ES-I3 (cell line): ENCODE data around the gene LIX1.
"Not testable (repeated sequence)": the region's sequence is repeated elsewhere in the genome, so short reads cannot be mapped to it uniquely, and the experiment has no call there.

Source experiments
- H3K36me3 ChIP-seq: 2 replicates; pipeline ENCODE4 v1.6.1; 2013; ENCODE audit warnings: mild to moderate bottlenecking, low read length, control low read depth, moderate library complexity; ENCODE audit not compliant: insufficient read depth
- H3K4me1 ChIP-seq: 2 replicates; pipeline ENCODE4 v1.6.1; 2013; ENCODE audit warnings: mild to moderate bottlenecking, control low read depth, low read length; ENCODE audit not compliant: insufficient read depth
- H3K9ac ChIP-seq: 2 replicates; pipeline ENCODE4 v1.6.1; 2013; ENCODE audit warnings: low read depth, mild to moderate bottlenecking, low read length, moderate library complexity
- H3K9me3 ChIP-seq: 2 replicates; pipeline ENCODE4 v1.6.1; 2013; ENCODE audit warnings: mild to moderate bottlenecking, low read length, moderate library complexity; ENCODE audit not compliant: control insufficient read depth, insufficient read depth

The LIX1 gene

GRCh38 chr5:97088774-97089148 is 53.6 kb downstream of the LIX1 start:
- Histone ChIP-seq H3K9ac (no peak overlapping the region), H3K9me3 (no peaks in the 10 kb centered on the region; the same call in 1 of the 2 replicates)

DNA sequence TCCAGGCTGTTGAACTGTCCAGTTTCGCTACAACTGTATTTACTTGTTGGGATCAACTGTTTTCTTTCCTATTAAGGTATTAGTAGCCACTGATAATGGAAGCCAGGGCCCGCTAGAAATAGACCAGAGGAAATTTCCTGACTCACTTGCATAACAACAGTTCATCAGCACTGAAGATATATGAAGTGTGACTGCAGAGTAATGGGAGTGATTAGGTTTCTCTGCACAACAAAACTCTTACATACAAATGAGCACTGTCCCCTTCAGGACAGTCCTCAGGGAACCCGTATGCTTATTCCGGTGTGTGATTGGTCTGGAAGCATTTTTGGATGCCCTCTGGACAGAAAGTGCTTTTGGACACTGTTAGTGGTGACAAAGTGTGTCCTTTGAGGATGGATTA is 55.3 kb downstream of the LIX1 start:
- Histone ChIP-seq H3K9ac (no peak overlapping the region), H3K4me1 (no peaks in the 10 kb centered on the region), H3K9me3 (no peaks in the 10 kb centered on the region; the same call in 1 of the 2 replicates), H3K36me3 (no peaks in the 10 kb centered on the region)

More at GRCh38 chr5:97088774-97089148, 53.6 kb downstream of the LIX1 start:
- no peaks in the 10 kb centered on the region for H3K4me1 ChIP-seq
- H3K36me3 ChIP-seq = no peaks in the 10 kb centered on the region

DNA sequence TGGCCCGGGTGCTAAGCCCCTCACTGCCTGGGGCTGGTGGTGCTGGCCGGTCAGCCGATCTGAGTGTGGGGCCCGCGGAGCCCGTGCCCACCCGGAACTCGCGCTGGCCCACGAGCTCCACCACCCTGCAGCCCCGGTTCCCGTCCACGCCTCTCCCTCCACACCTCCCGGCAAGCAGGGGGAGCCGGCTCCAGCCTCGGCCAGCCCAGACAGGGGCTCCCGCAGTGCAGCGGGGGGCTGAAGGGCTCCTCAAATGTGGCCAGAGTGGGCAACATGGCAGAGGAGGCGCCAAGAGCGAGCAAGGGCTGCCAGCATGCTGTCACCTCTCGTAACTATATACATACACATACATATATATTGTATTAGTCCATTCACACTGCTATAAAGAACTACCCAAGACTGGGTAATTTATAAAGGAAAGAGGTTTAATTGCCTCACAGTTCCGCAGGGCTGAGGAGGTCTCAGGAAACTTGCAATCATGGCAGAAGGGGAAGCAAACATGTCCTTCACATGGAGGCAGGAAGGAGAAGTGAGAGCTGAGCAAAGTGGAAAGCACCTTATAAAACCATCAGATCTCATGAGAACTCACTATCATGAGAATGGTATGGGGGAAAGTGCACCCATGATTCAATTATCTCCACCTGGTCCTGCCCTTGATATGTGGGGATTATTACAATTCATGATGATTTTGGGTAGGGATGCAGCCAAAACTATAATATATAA is 56.8 kb downstream of the LIX1 start:
- Histone ChIP-seq H3K9ac (no peak overlapping the region), H3K36me3 (no peaks in the 10 kb centered on the region), H3K9me3 (no peaks in the 10 kb centered on the region; the same call in 1 of the 2 replicates), H3K4me1 (no peaks in the 10 kb centered on the region)

DNA sequence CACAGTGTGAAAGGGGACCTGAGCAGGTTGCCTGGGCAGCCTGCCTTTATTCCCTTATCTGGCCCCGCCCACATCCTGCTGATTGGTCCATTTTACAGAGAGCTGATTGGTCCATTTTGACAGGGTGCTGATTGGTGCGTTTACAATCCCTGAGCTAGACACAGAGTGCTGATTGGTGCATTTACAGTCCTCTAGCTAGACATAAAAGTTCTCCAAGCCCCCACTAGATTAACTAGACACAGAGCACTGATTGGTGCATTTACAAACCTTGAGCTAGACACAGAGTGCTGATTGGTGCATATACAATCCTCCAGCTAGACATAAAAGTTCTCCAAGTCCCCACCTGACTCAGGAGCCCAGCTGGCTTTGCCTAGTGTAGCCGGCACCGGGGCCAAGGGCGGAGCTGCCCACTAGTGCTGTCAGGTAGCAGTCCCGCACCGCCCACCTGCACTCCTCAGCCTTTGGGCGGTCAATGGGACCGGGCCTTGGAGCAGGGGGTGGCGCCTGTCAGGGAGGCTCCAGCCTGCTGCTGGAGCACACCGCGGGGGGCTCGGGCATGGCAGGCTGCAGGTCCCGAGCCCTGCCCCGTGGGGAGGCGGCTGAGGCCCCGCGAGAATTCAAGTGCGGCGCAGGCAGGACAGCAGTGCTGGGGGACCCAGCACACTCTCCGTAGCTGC is 57.5 kb downstream of the LIX1 start:
- H3K9me3 ChIP-seq, H3K9ac ChIP-seq, H3K36me3 ChIP-seq, H3K4me1 ChIP-seq: not testable (repeated sequence)

DNA sequence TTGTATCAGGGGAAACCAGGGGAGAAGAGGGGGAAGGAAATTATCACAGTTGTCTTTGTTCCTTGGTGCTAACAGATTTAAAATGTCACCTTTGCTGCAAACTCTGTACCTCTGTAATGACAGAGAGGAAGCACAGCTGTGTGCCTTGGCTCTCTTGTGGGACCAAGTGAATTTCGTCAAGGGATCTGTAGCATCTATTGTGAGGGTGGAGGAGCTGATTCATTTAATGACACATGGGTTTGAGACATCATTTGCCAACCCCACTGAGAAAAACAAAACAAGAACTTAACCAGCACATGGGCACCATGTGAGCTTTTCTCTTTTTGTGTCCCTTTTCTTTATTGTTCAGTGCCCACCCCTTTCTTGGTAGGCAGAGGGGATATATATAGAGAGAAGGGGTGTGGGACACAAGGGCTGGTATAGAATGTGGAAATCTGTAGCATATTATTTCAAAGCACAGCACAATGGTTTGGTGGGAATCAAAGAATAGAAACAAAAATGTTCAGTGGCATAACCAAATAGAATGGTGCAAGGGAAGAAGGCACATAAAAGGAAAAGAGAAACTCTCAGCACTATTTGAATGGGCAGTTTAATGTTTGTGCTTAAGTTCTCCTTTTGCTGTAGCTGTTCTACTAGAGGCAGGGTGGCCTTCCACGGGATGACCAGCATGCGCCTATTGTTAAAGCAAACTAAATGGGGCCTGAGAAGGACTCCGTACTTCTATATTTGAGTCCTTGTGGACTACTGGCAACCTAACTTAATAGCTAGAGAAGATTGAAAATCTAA is 63.3 kb downstream of the LIX1 start:
- H3K9me3 ChIP-seq = no peaks in the 10 kb centered on the region
- no peak overlapping the region for H3K9ac ChIP-seq
- H3K4me1 ChIP-seq = no peaks in the 10 kb centered on the region

GRCh38 chr5:97077246-97077645 is 65.2 kb downstream of the LIX1 start:
- no peak overlapping the region for H3K9ac ChIP-seq
- no peaks in the 10 kb centered on the region for H3K4me1 ChIP-seq
- no peaks in the 10 kb centered on the region for H3K9me3 ChIP-seq
- no peaks in the 10 kb centered on the region for H3K36me3 ChIP-seq

More for the DNA sequence above, 63.3 kb downstream of the LIX1 start:
- no peaks in the 10 kb centered on the region for H3K36me3 ChIP-seq

DNA sequence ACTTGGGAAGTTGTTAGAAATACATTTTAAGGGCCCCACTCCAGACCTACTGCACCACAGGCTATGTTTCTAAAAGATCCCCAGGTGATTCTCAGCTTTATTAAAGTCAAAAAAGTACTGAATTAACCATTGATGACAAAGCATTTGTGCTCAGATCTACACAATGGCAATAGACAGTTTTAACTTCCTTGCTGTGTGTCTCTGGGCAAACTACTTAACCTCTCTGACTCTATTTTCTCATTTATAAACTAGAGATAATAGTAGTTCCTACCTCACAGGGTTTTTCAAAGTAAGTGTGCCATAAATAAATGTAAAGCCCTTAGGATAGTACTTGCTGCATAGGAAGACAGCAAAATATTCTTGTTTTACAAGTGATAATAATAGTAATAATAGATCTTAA is 66.3 kb downstream of the LIX1 start:
- no peaks in the 10 kb centered on the region for H3K36me3 ChIP-seq
- no peaks in the 10 kb centered on the region for H3K9me3 ChIP-seq
- no peak overlapping the region for H3K9ac ChIP-seq
- H3K4me1 ChIP-seq = no peaks in the 10 kb centered on the region

DNA sequence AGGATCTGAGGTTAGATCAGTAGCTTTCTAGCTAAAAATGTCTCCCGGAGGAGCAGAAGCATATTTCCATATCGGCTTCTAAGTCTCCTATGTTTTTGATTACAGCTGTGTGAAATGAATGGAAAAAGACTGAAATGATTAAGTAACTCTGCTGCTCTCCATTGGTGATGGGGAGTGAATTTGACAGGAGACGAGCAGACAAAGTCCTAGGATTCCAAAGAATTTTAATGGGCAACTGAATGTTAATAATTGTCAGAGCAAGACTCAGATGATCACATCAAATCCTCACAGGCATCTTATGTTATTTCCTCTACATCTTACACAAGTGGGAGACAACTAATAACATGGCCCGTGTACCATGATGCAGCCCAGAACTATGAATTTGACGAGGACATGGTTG is 66.8 kb downstream of the LIX1 start:
- no peak overlapping the region for H3K9ac ChIP-seq

DNA sequence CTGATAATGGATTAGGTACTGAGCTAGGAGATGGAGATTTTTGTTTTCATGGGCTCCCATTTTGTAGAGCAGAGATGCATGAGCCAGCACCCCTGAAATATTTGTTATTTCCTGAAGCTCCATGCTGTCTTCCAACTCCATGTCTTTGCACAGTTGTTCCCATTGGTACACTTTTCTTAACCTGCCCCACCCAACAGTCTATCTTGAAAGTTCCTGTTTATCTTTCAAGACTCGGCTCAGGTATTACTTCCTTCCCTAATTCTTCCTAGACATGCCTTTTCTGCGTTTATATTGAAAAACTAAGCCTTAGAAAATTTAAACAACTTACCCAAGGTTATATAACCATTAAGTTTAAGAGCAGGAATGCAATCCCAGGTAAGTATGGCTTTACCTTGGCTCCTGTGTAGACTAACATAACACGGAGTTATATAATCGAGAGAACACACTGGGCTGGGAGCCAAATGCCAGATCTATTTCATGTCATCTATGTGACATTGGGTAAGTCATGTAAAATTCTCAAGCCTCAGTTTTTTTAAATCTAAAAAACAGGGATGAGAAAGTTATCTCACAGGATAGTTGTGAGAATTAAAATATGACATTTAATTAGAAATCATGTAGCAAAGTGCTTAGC is 67.4 kb downstream of the LIX1 start:
- H3K9me3 ChIP-seq = no peaks in the 10 kb centered on the region
- no peak overlapping the region for H3K9ac ChIP-seq
- H3K4me1 ChIP-seq = no peaks in the 10 kb centered on the region
- no peaks in the 10 kb centered on the region for H3K36me3 ChIP-seq

More for the DNA sequence above, 66.8 kb downstream of the LIX1 start:
- Histone ChIP-seq H3K4me1 (no peaks in the 10 kb centered on the region), H3K36me3 (no peaks in the 10 kb centered on the region), H3K9me3 (no peaks in the 10 kb centered on the region)

- Histone ChIP-seq H3K4me1 (no peaks in the 10 kb centered on the region), H3K9me3 (no peaks in the 10 kb centered on the region), H3K36me3 (no peaks in the 10 kb centered on the region), H3K9ac (no peak overlapping the region)
These were observed 69.0 kb downstream of the LIX1 start for GRCh38 chr5:97073420-97073819.

DNA sequence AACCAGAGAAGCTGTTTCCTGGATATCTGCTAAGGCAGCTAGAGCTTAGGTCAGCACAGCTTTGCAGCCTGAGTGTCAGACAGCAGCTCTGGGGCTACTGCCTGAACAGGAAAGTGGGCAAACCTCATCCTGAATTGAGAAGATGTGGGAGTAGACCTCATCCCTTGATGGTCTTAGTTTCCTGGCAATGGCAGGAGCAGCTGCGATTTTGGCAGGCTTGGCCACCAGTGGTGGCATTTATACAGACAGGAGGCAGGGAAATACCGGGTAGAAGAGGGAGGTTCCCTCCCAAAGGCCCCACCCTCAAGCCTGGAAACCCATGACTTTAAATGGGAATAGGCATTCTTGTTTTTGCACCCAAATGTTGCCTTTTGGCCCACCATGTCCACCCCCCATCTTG is 69.7 kb downstream of the LIX1 start:
- Histone ChIP-seq H3K36me3 (no peaks in the 10 kb centered on the region), H3K9ac (no peak overlapping the region), H3K4me1 (no peaks in the 10 kb centered on the region), H3K9me3 (no peaks in the 10 kb centered on the region)

DNA sequence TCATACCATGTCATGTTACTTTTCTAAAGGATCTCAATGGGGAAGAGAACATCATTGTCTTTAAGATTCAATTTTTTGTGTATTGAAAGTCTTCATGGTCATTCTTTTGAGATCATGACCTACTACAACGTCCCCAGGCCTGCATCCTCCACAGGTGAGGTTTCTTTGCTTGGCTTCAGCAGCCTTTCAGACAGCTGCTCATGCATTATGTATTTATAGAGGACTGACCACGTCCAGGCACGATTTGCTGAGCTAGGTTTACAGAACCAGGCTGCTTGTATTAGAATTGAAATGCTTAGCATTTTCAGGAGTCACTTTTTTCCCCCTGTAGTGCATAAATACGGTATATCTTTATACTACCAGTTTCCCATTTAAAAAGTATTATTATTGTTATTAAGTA is 70.4 kb downstream of the LIX1 start:
- H3K9ac ChIP-seq = no peak overlapping the region
- no peaks in the 10 kb centered on the region; the same call in 1 of the 2 replicates for H3K4me1 ChIP-seq
- no peaks in the 10 kb centered on the region for H3K9me3 ChIP-seq
- H3K36me3 ChIP-seq = no peaks in the 10 kb centered on the region

DNA sequence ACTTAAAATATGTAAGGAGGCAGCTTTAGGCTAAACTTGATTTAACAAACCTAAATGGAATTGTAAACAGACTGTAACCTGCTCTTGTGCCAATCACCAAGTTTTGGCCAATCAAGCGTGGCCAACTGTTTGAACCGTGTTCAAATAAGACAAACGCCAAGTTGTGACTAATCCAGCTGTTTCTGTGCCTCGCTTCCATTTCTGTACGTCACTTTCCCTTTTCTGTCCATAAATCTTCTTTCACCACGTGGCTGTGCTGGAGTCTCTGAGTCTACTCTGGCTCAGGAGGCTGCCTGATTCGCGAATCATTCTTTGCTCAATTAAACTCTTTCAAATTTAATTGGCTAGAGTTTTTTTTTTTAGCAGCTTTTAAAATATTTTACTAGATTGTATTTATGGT is 71.3 kb downstream of the LIX1 start:
- H3K9me3 ChIP-seq = no peaks in the 10 kb centered on the region
- no peak overlapping the region for H3K9ac ChIP-seq
- peaks cover 3% of the 10 kb centered on the region; the same call in 1 of the 2 replicates for H3K4me1 ChIP-seq
- H3K36me3 ChIP-seq = no peaks in the 10 kb centered on the region

GRCh38 chr5:97070234-97070633 is 72.2 kb downstream of the LIX1 start:
- Histone ChIP-seq H3K9me3 (no peaks in the 10 kb centered on the region), H3K36me3 (no peaks in the 10 kb centered on the region), H3K4me1 (peaks cover 12% of the 10 kb centered on the region)

More at GRCh38 chr5:97070234-97070633, 72.2 kb downstream of the LIX1 start:
- no peak overlapping the region for H3K9ac ChIP-seq
